Ovary (tissue), 9 donors: Measurements from ENCODE around the gene GALNT3. TPM values are rescaled to one million over a fixed set of nuclear protein-coding genes. Genes with fewer than 3 reads are reported as not detected.

ENCODE experiments used
- DNase-seq, 5 donors: peaks; one replicate each; pipeline ENCODE4 v3.0.0-alpha.2; 2019 to 2020
- H3K27ac ChIP-seq, 2 donors: fragments of 200-600 bp; one replicate each; pipeline versions ENCODE4 v1.5.1 to v1.8.0; 2019 to 2022
- H3K27me3 ChIP-seq: fragments of 200-600 bp; one replicate; pipeline ENCODE4 v1.8.0; 2022
- H3K36me3 ChIP-seq: fragments of 200-600 bp; sonication (generic); one replicate; pipeline ENCODE4 v1.5.1; 2019
- H3K4me1 ChIP-seq: one replicate; pipeline ENCODE4 v1.8.1; 2013; ENCODE audit warnings: mild to moderate bottlenecking, moderate library complexity; ENCODE audit not compliant: insufficient read depth
- H3K4me3 ChIP-seq: fragments of 200-600 bp; sonication (generic); one replicate; pipeline ENCODE4 v1.5.1; 2017
- H3K9me3 ChIP-seq, 2 donors: fragments of 200-600 bp in 1 of 2; sonication (generic) in 1 of 2; one replicate each; pipeline versions ENCODE4 v1.5.1 to v1.8.1; 2013 to 2019; ENCODE audit warnings: mild to moderate bottlenecking in 1 of 2, moderate library complexity in 1 of 2
- EP300 ChIP-seq: sonication (generic); formaldehyde crosslinking; IDR thresholded peaks from one replicate; pipeline ENCODE4 v1.6.1; 2017; ENCODE audit warnings: antibody characterized with exemption
- POLR2A ChIP-seq: fragments of 450-650 bp; IDR thresholded peaks from one replicate; pipeline ENCODE4 v1.6.1; 2017; ENCODE audit warnings: antibody characterized with exemption, mild to moderate bottlenecking, moderate library complexity
- WGBS, 3 donors: extraction: QIAGEN DNeasy Blood & Tissue Kit in 1 of 3; methylation state at CpG; one replicate each; pipeline versions ENCODE4 v1.1.5 to v1.1.7; 2013 to 2017; 5-methylcytosine and 5-hydroxymethylcytosine counted together
- intact Hi-C, 4 donors: fragments of 100-400 bp; cut with DNase I; formaldehyde crosslinking; loops; one replicate each; pipeline versions ENCODE4 v1.11.0 to v1.15.1; 2022 to 2023
- polyA plus RNA-seq, 2 donors: library from polyadenylated mRNA; stranded (reverse); fragments of 200-250 nt in 1 of 2; fragments of 350-450 nt in 1 of 2; fragmentation: Illumina TruSeq in 1 of 2; extraction: RNeasy Lipid Tissue Mini Kit (QIAGEN cat#74804) in 1 of 2; gene quantifications; one replicate each; pipeline ENCODE4 v1.2.3, GENCODE V29; 2013 to 2014
- total RNA-seq, 7 donors: library from RNA; depleted of rRNA in 2 of 7; stranded (reverse); fragments of >200 nt in 2 of 7; fragmentation: NEBNext Ultra II Directional in 3 of 7; extraction: Animal tissue kit (Norgen Biotek cat#: 25700) in 3 of 7; gene quantifications; one replicate each; pipeline versions ENCODE4 v1.1.0 to v1.2.4, GENCODE V29; 2016 to 2023
- TF ChIP-seq, protein P1 (sequence below), 3 donors: fragments of 450-650 bp in 2 of 3; fragments of 200-600 bp in 1 of 3; IDR thresholded peaks; one replicate each; pipeline versions ENCODE4 v1.5.1 to v1.8.0; 2016 to 2022; ENCODE audit warnings: antibody characterized with exemption in 3 of 3, mild to moderate bottlenecking in 1 of 3
- donor health status: DM: no; HTN: no; CAD: no; lungs with moderate emphysema.
- donor health status: DM: no; HTN: no; CAD: no.
- donor health status: Bipolar disorder and iron deficiency.
- donor health status: DM: yes; HTN: yes; CAD: no.
- donor health status: DM: no; HTN: no; CAD: no.
- donor health status: DM: yes; HTN: yes; CAD: no.

The GALNT3 gene
- total and polyA plus RNA-seq, 9 donors: 2.7 to 32.7 (median 5.2) TPM

- WGBS, 3 donors: 40 to 65% (median 45%) methylated on average over 1 of the region's 1 CpG
- H3K36me3 ChIP-seq: no peaks in the 10 kb centered on the region
- TF ChIP-seq, protein P1, sequence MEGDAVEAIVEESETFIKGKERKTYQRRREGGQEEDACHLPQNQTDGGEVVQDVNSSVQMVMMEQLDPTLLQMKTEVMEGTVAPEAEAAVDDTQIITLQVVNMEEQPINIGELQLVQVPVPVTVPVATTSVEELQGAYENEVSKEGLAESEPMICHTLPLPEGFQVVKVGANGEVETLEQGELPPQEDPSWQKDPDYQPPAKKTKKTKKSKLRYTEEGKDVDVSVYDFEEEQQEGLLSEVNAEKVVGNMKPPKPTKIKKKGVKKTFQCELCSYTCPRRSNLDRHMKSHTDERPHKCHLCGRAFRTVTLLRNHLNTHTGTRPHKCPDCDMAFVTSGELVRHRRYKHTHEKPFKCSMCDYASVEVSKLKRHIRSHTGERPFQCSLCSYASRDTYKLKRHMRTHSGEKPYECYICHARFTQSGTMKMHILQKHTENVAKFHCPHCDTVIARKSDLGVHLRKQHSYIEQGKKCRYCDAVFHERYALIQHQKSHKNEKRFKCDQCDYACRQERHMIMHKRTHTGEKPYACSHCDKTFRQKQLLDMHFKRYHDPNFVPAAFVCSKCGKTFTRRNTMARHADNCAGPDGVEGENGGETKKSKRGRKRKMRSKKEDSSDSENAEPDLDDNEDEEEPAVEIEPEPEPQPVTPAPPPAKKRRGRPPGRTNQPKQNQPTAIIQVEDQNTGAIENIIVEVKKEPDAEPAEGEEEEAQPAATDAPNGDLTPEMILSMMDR (IDR thresholded peaks at IDR 0.05): no peak
- TF ChIP-seq POLR2A (no peak), EP300 (no peak)
- DNase-seq: no peak
- no peak overlapping the region for H3K27ac ChIP-seq
- no peaks in the 10 kb centered on the region for H3K9me3 ChIP-seq
- H3K27me3 ChIP-seq: no peaks in the 10 kb centered on the region
- H3K4me1 ChIP-seq: peaks cover 3% of the 10 kb centered on the region
- intact Hi-C loops: no loop called here
- H3K4me3 ChIP-seq: no peak overlapping the region
Measured at GRCh38 chr2:165790466-165790865, 3.6 kb downstream of the GALNT3 start.

DNA sequence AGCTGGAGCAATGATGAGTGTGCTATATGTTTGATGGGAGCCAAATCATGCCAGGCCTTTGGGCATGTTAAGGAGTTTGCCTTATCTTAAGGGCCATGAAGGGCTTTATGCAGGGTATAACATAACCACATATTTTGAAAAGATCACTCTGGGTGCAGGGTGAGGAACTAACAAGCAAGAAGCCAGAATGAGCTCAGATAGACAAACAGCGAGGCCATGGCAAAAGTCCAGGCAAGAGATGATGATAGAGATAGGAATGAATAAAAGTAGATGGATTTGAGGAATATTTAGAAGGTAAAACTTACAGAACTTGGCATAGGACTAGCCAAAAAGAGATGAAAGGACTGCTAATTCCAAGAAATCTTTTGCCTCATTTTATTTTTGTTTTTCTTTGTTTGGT, 6.7 kb downstream of the GALNT3 start:
- intact Hi-C loops: no loop called here
- Histone ChIP-seq H3K36me3 (no peaks in the 10 kb centered on the region), H3K4me3 (no peak overlapping the region), H3K27me3 (no peaks in the 10 kb centered on the region), H3K4me1 (no peaks in the 10 kb centered on the region), H3K27ac (no peak overlapping the region), H3K9me3 (no peaks in the 10 kb centered on the region)
- TF ChIP-seq POLR2A (no peak), EP300 (no peak)
- TF ChIP-seq, protein P1 (IDR thresholded peaks at IDR 0.05): no peak
- WGBS, 3 donors: 56 to 60% (median 56%) methylated on average over 1 of the region's 1 CpG
- no peak for DNase-seq

GRCh38 chr2:165779706-165780105, 14.3 kb downstream of the GALNT3 start:
- intact Hi-C loops: no loop called here
- Histone ChIP-seq H3K27me3 (no peaks in the 10 kb centered on the region), H3K4me3 (no peak overlapping the region), H3K36me3 (no peaks in the 10 kb centered on the region), H3K4me1 (no peaks in the 10 kb centered on the region), H3K27ac (no peak overlapping the region), H3K9me3 (peaks cover 0 to 3% of the 10 kb centered on the region in 2 donors)
- WGBS, 3 donors: 95 to 99% (median 99%) methylated on average over 4 of the region's 4 CpGs
- DNase-seq: no peak
- TF ChIP-seq EP300 (no peak), POLR2A (no peak)
- TF ChIP-seq, protein P1 (IDR thresholded peaks at IDR 0.05): no peak

DNA sequence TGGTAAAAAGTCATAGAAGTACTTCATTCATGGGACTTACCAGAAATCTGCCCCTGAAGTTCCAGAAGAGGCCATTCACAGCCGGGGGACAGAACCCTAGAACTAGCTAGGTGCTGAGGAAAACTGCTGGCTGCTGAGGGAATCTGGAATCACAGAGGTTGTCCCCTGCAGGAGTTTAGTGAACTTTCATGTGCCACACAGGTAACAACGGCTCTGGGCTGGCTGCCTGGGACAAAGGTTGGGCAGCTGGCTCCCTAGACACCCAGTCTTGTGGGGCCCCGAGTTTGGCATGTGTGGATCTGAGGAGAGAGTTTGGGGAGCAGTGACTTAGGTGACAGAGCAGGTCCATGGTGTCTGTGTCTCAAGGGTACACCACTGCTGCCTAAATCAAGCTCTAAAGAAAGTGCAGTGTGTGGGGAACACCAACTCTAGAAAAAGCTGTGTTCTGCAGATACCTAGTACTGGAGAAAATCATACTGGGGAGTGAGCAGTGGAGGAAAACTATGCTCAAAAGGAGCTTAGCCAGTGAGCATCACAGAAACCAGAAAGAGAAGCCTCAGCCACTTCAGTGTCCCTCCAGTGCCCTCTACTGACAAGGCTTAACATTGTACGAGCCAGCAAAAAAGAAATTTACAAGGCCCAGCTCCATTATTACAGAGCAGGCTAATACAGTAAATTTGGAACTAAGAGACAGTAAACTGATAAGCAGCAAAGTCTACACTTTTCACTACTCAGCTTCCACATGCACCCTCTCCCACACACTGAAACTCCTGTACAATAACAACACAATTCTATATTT, 15.2 kb downstream of the GALNT3 start:
- intact Hi-C loops: no loop called here
- H3K27me3 ChIP-seq: no peaks in the 10 kb centered on the region
- H3K27ac ChIP-seq: no peak overlapping the region
- H3K4me1 ChIP-seq: no peaks in the 10 kb centered on the region
- 95 to 98% (median 96%) methylated on average over 4 of the region's 4 CpGs for WGBS, 3 donors
- DNase-seq: no peak
- H3K9me3 ChIP-seq: peaks cover 0 to 3% of the 10 kb centered on the region in 2 donors
- no peak for TF ChIP-seq EP300
- TF ChIP-seq POLR2A: no peak
- TF ChIP-seq, protein P1 (IDR thresholded peaks at IDR 0.05): no peak
- H3K36me3 ChIP-seq: no peaks in the 10 kb centered on the region
- no peak overlapping the region for H3K4me3 ChIP-seq
